WTC11 (cell line): Measurements from ENCODE around the gene GALK2. TPM values are rescaled to one million over a fixed set of nuclear protein-coding genes. Genes with fewer than 3 reads are reported as not detected.

Experiments
- ATAC-seq: fragments of 200-7000 bp; cut with Tn5 transposase; 2 replicates; pipeline ENCODE4 v1.10.0; 2021; ENCODE audit warnings: mild to moderate bottlenecking, moderate library complexity
- CTCF ChIA-PET: fragments of 300-600 bp; sonication (Branson Sonifier 250); formaldehyde crosslinking; loops from one replicate; lab custom pipeline; 2021; ENCODE audit warnings: antibody characterized with exemption; lab: Charles Lee
- POLR2A ChIA-PET: fragments of 350-600 bp; sonication (Branson Sonifier 250); formaldehyde crosslinking; loops from one replicate; lab custom pipeline; 2021; ENCODE audit warnings: antibody characterized with exemption; lab: Charles Lee
- DNase-seq: peaks from one replicate; pipeline ENCODE4 v3.0.0; 2021; ENCODE audit warnings: low spot score
- H3K27ac Mint-ChIP-seq: 2 replicates; pipeline ENCODE4 v1.8.0; 2021; ENCODE audit warnings: mixed read lengths
- H3K27me3 Mint-ChIP-seq: 2 replicates; pipeline ENCODE4 v1.8.0; 2021; ENCODE audit warnings: low read depth, mild to moderate bottlenecking, moderate library complexity, mixed read lengths
- H3K36me3 Mint-ChIP-seq: 2 replicates; pipeline ENCODE4 v1.8.0; 2021; ENCODE audit warnings: mixed read lengths
- H3K4me1 Mint-ChIP-seq: 2 replicates; pipeline ENCODE4 v1.8.0; 2022; ENCODE audit warnings: mixed read lengths
- H3K4me3 Mint-ChIP-seq: 2 replicates; pipeline ENCODE4 v1.8.0; 2021; ENCODE audit warnings: mild to moderate bottlenecking, moderate library complexity, mixed read lengths
- H3K9me3 Mint-ChIP-seq: 2 replicates; pipeline ENCODE4 v1.8.0; 2021; ENCODE audit warnings: mixed read lengths
- ATF2 ChIP-seq: sonication (generic); formaldehyde crosslinking; IDR thresholded peaks from 2 replicates; pipeline ENCODE4 v1.8.1; 2022; ENCODE audit warnings: low read depth, missing genetic modification reagents, borderline replicate concordance
- ATF3 ChIP-seq: sonication (generic); formaldehyde crosslinking; conservative IDR thresholded peaks from 2 replicates; pipeline ENCODE4 v1.8.1; 2022; ENCODE audit warnings: mild to moderate bottlenecking, missing genetic modification reagents
- E2F1 ChIP-seq: sonication (generic); formaldehyde crosslinking; IDR thresholded peaks from 2 replicates; pipeline ENCODE4 v1.8.0; 2022; ENCODE audit warnings: mild to moderate bottlenecking, missing genetic modification reagents
- E2F5 ChIP-seq: sonication (generic); formaldehyde crosslinking; IDR thresholded peaks from 2 replicates; pipeline ENCODE4 v1.8.1; 2022; ENCODE audit warnings: mild to moderate bottlenecking, moderate library complexity, missing genetic modification reagents
- ESRRA ChIP-seq: sonication (generic); formaldehyde crosslinking; IDR thresholded peaks from 2 replicates; pipeline ENCODE4 v1.8.1; 2022; ENCODE audit warnings: mild to moderate bottlenecking, missing genetic modification reagents, borderline replicate concordance
- FOXP1 ChIP-seq: sonication (generic); formaldehyde crosslinking; IDR thresholded peaks from 2 replicates; pipeline ENCODE4 v1.8.0; 2022; ENCODE audit warnings: missing genetic modification reagents, mild to moderate bottlenecking, moderate library complexity, borderline replicate concordance
- HMGA2 ChIP-seq: fragments of 250-450 bp; sonication (Bioruptor Pico); IDR thresholded peaks from 2 replicates; pipeline ENCODE4 v1.4.0; 2021; ENCODE audit warnings: mild to moderate bottlenecking, moderate library complexity
- HMGXB4 ChIP-seq: sonication (generic); formaldehyde crosslinking; IDR thresholded peaks from 2 replicates; pipeline ENCODE4 v1.8.1; 2023; ENCODE audit warnings: mild to moderate bottlenecking, moderate library complexity, missing genetic modification reagents
- KAT7 ChIP-seq: sonication (generic); formaldehyde crosslinking; IDR thresholded peaks from 2 replicates; pipeline ENCODE4 v1.8.1; 2023; ENCODE audit warnings: missing genetic modification reagents, mild to moderate bottlenecking, borderline replicate concordance
- NR2C2 ChIP-seq: sonication (generic); formaldehyde crosslinking; IDR thresholded peaks from 2 replicates; pipeline ENCODE4 v1.8.0; 2022; ENCODE audit warnings: mild to moderate bottlenecking, missing genetic modification reagents
- SMAD3 ChIP-seq: sonication (generic); formaldehyde crosslinking; IDR thresholded peaks from 2 replicates; pipeline ENCODE4 v1.8.0; 2022; ENCODE audit warnings: missing genetic modification reagents, mild to moderate bottlenecking, borderline replicate concordance
- TCF7 ChIP-seq: sonication (generic); formaldehyde crosslinking; IDR thresholded peaks from 2 replicates; pipeline ENCODE4 v1.8.0; 2022; ENCODE audit warnings: mild to moderate bottlenecking, low read depth, missing genetic modification reagents, moderate library complexity
- TP53 ChIP-seq: sonication (generic); formaldehyde crosslinking; IDR thresholded peaks from 2 replicates; pipeline ENCODE4 v1.8.1; 2023; ENCODE audit warnings: mild to moderate bottlenecking, missing genetic modification reagents
- ZBTB21 ChIP-seq: sonication (generic); formaldehyde crosslinking; IDR thresholded peaks from 2 replicates; pipeline ENCODE4 v1.8.1; 2023; ENCODE audit warnings: mild to moderate bottlenecking, missing genetic modification reagents, borderline replicate concordance
- ZNF138 ChIP-seq: sonication (generic); formaldehyde crosslinking; conservative IDR thresholded peaks from 2 replicates; pipeline ENCODE4 v1.8.1; 2022; ENCODE audit warnings: mild to moderate bottlenecking, moderate library complexity, missing genetic modification reagents
- ZNF281 ChIP-seq: sonication (generic); formaldehyde crosslinking; IDR thresholded peaks from 2 replicates; pipeline ENCODE4 v1.8.0; 2023; ENCODE audit warnings: mild to moderate bottlenecking, missing genetic modification reagents
- ZNF317 ChIP-seq: sonication (generic); formaldehyde crosslinking; IDR thresholded peaks from 2 replicates; pipeline ENCODE4 v1.8.1; 2023; ENCODE audit warnings: low read depth, mild to moderate bottlenecking, moderate library complexity, missing genetic modification reagents, borderline replicate concordance
- total RNA-seq: library from RNA; stranded (reverse); gene quantifications from 3 replicates; pipeline ENCODE4 v1.2.3, GENCODE V29; 2021
- TF ChIP-seq, protein P1 (sequence below): sonication (generic); formaldehyde crosslinking; IDR thresholded peaks from 2 replicates; pipeline ENCODE4 v1.8.0; 2022; ENCODE audit warnings: missing genetic modification reagents

GALK2 gene
- total RNA-seq, 1 experiment from 2014 or later: 16.9 TPM

GRCh38 chr15:49331951-49332350, 161.9 kb downstream of the GALK2 start:
- ChIA-PET CTCF (interaction anchor here (0.5 kb wide), 1 partner anchor 16 kb away, joined by 3 read pairs; no protein-coding TSS in a partner anchor), POLR2A (no interaction called here)
- peaks cover 41% of the 10 kb centered on the region for H3K4me1 Mint-ChIP-seq
- H3K9me3 Mint-ChIP-seq: no peaks in the 10 kb centered on the region
- no peaks in the 10 kb centered on the region for H3K36me3 Mint-ChIP-seq
- no peak for DNase-seq
- TF ChIP-seq, protein P1, sequence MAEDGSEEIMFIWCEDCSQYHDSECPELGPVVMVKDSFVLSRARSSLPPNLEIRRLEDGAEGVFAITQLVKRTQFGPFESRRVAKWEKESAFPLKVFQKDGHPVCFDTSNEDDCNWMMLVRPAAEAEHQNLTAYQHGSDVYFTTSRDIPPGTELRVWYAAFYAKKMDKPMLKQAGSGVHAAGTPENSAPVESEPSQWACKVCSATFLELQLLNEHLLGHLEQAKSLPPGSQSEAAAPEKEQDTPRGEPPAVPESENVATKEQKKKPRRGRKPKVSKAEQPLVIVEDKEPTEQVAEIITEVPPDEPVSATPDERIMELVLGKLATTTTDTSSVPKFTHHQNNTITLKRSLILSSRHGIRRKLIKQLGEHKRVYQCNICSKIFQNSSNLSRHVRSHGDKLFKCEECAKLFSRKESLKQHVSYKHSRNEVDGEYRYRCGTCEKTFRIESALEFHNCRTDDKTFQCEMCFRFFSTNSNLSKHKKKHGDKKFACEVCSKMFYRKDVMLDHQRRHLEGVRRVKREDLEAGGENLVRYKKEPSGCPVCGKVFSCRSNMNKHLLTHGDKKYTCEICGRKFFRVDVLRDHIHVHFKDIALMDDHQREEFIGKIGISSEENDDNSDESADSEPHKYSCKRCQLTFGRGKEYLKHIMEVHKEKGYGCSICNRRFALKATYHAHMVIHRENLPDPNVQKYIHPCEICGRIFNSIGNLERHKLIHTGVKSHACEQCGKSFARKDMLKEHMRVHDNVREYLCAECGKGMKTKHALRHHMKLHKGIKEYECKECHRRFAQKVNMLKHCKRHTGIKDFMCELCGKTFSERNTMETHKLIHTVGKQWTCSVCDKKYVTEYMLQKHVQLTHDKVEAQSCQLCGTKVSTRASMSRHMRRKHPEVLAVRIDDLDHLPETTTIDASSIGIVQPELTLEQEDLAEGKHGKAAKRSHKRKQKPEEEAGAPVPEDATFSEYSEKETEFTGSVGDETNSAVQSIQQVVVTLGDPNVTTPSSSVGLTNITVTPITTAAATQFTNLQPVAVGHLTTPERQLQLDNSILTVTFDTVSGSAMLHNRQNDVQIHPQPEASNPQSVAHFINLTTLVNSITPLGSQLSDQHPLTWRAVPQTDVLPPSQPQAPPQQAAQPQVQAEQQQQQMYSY (CRISPR knock-in tag): no peak
- TF ChIP-seq HMGA2 (no peak), ZNF138 (no peak), E2F5 (CRISPR knock-in tag) (no peak), ATF2 (CRISPR knock-in tag) (no peak), E2F1 (CRISPR knock-in tag) (no peak)
- H3K4me3 Mint-ChIP-seq: no peak overlapping the region
- no peak for ATAC-seq
- no peaks in the 10 kb centered on the region for H3K27me3 Mint-ChIP-seq
- peak overlapping the region; percentile 64 for H3K27ac Mint-ChIP-seq

- Mint-ChIP-seq H3K4me3 (no peak overlapping the region), H3K9me3 (peaks cover 32% of the 10 kb centered on the region), H3K36me3 (peaks cover 29% of the 10 kb centered on the region), H3K4me1 (peaks cover 27% of the 10 kb centered on the region), H3K27ac (no peak overlapping the region; the same call in 1 of the 2 replicates), H3K27me3 (no peaks in the 10 kb centered on the region)
- DNase-seq (peak; percentile 18), ATAC-seq (peak; percentile 36)
- TF ChIP-seq ATF3 (CRISPR knock-in tag) (no peak), TP53 (no peak), ESRRA (CRISPR knock-in tag) (no peak), TCF7 (CRISPR knock-in tag) (no peak), KAT7 (CRISPR knock-in tag) (no peak), HMGXB4 (no peak), SMAD3 (no peak)
- ChIA-PET POLR2A (no interaction called here), CTCF (no interaction called here)
Observed at GRCh38 chr15:49339656-49340055, 169.6 kb downstream of the GALK2 start.

DNA sequence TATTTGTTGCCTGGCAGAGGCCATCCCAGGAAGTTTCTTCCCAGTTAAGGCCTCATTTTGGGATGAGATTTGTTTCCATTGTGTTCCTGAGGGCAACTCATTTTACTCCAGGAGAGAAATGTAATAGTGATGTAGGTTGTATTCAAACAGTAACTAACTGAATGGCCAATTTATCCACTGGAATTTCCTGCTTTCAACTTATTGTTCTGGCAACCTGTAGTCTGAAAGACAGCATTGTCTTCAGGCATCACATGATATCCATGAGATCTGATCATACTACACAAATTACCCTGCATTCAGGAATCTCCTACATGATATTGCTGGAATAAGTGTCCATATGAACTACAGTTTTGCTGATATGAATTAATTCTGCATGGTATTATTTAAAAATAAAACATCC, 173.5 kb downstream of the GALK2 start:
- peaks cover 30% of the 10 kb centered on the region for H3K4me1 Mint-ChIP-seq
- peaks cover 21% of the 10 kb centered on the region for H3K9me3 Mint-ChIP-seq
- ChIA-PET POLR2A (no interaction called here), CTCF (interaction anchor here (0.6 to 1.0 kb wide), 2 partner anchors 21 to 79 kb away, joined by 3 read pairs; partner anchors contain the start of gene FGF7)
- H3K27ac Mint-ChIP-seq: peak overlapping the region; percentile 39
- DNase-seq (no peak), ATAC-seq (no peak)
- no peaks in the 10 kb centered on the region for H3K27me3 Mint-ChIP-seq
- no peak overlapping the region for H3K4me3 Mint-ChIP-seq
- peaks cover 24% of the 10 kb centered on the region for H3K36me3 Mint-ChIP-seq
- no peak for TF ChIP-seq HMGA2
- TF ChIP-seq ZBTB21 (CRISPR knock-in tag): no peak
- TF ChIP-seq ZNF317 (CRISPR knock-in tag): no peak
- TF ChIP-seq NR2C2: no peak
- TF ChIP-seq FOXP1 (CRISPR knock-in tag): no peak
- no peak for TF ChIP-seq ZNF281 (CRISPR knock-in tag)
